Naive thymus-derived CD4-positive, alpha-beta T cell (primary cell): Measurements from ENCODE around the gene LRRC52. TPM values are rescaled to one million over a fixed set of nuclear protein-coding genes. Genes with fewer than 3 reads are reported as not detected.

Experiments
- ATAC-seq: fragments of 150-1000 bp; cut with Tn5 transposase; 2 replicates; pipeline ENCODE4 v1.10.0; 2021; ENCODE audit warnings: mild to moderate bottlenecking, moderate library complexity
- CTCF ChIA-PET: fragments of 350-600 bp; sonication (Branson Sonifier 250); formaldehyde crosslinking; loops from one replicate; lab custom pipeline; 2021; ENCODE audit warnings: antibody characterized with exemption; lab: Charles Lee
- POLR2A ChIA-PET: fragments of 350-600 bp; sonication (Branson Sonifier 250); formaldehyde crosslinking; loops from one replicate; lab custom pipeline; 2021; ENCODE audit warnings: antibody characterized with exemption, inconsistent platforms; lab: Charles Lee
- DNase-seq, 9 donors: peaks; one replicate each; pipeline versions ENCODE4 v3.0.0 to v3.0.0-alpha.2; 2020 to 2022; ENCODE audit warnings: mixed read lengths in 1 of 9
- H3K27ac ChIP-seq: one replicate; pipeline ENCODE4 v1.7.0; 2013; ENCODE audit warnings: mild to moderate bottlenecking, low read depth, low read length, moderate library complexity
- H3K27me3 ChIP-seq, 2 donors: one replicate each; pipeline ENCODE4 v1.7.0; 2013; ENCODE audit warnings: low read length in 2 of 2, mild to moderate bottlenecking in 2 of 2, moderate library complexity in 2 of 2; ENCODE audit not compliant: control insufficient read depth in 2 of 2, insufficient read depth in 2 of 2
- H3K36me3 ChIP-seq, 3 experiments: 1 replicate in 2 of 3; 2 replicates in 1 of 3; pipeline ENCODE4 v1.7.0; 2013; ENCODE audit warnings: low read length in 3 of 3, mild to moderate bottlenecking in 3 of 3, moderate library complexity in 1 of 3; ENCODE audit not compliant: insufficient read depth in 3 of 3, control insufficient read depth in 2 of 3
- H3K4me1 ChIP-seq, 2 donors: one replicate each; pipeline ENCODE4 v1.7.0; 2013; ENCODE audit warnings: low read length in 2 of 2, mild to moderate bottlenecking in 2 of 2, moderate library complexity in 1 of 2; ENCODE audit not compliant: control insufficient read depth in 2 of 2, insufficient read depth in 2 of 2
- H3K4me3 ChIP-seq: 2 replicates; pipeline ENCODE4 v1.7.0; 2013; ENCODE audit warnings: mild to moderate bottlenecking, low read length
- H3K9me3 ChIP-seq, 3 experiments: 1 replicate in 2 of 3; 2 replicates in 1 of 3; pipeline ENCODE4 v1.7.0; 2013; ENCODE audit warnings: low read length in 3 of 3; ENCODE audit not compliant: control insufficient read depth in 2 of 3
- H3K27ac Mint-ChIP-seq, 9 donors: one replicate each; pipeline ENCODE4 v1.8.0; 2020 to 2022; ENCODE audit warnings: mixed read lengths in 9 of 9, mild to moderate bottlenecking in 8 of 9, moderate library complexity in 5 of 9, inconsistent platforms in 2 of 9
- H3K27me3 Mint-ChIP-seq, 5 donors: one replicate each; pipeline ENCODE4 v1.8.0; 2021 to 2022; ENCODE audit warnings: mixed read lengths in 5 of 5, mild to moderate bottlenecking in 1 of 5
- H3K36me3 Mint-ChIP-seq, 5 donors: one replicate each; pipeline ENCODE4 v1.8.0; 2020 to 2022; ENCODE audit warnings: mixed read lengths in 5 of 5, mild to moderate bottlenecking in 3 of 5, inconsistent platforms in 1 of 5
- H3K4me1 Mint-ChIP-seq, 7 donors: one replicate each; pipeline ENCODE4 v1.8.0; 2020 to 2022; ENCODE audit warnings: mixed read lengths in 7 of 7, mild to moderate bottlenecking in 3 of 7, inconsistent platforms in 1 of 7
- H3K4me3 Mint-ChIP-seq, 10 donors: one replicate each; pipeline ENCODE4 v1.8.0; 2020 to 2022; ENCODE audit warnings: mild to moderate bottlenecking in 10 of 10, mixed read lengths in 10 of 10, moderate library complexity in 6 of 10, inconsistent platforms in 2 of 10
- H3K9me3 Mint-ChIP-seq, 11 donors: one replicate each; pipeline ENCODE4 v1.8.0; 2020 to 2022; ENCODE audit warnings: mixed read lengths in 11 of 11, mild to moderate bottlenecking in 4 of 11, inconsistent platforms in 1 of 11, moderate library complexity in 1 of 11
- intact Hi-C, 2 donors: fragments of 100-400 bp; cut with micrococcal nuclease; formaldehyde crosslinking; loops; one replicate each; pipeline ENCODE4 v1.15.1; 2023
- polyA plus RNA-seq, 2 donors: library from polyadenylated mRNA; unstranded; fragments of 300-500 nt; fragmentation: Illumina TruSeq; gene quantifications; one replicate each; pipeline ENCODE4 v1.2.3, GENCODE V29; 2021
- total RNA-seq, 6 experiments: library from RNA in 5 of 6; stranded (reverse) in 5 of 6; gene quantifications; 1 replicate in 5 of 6; 2 replicates in 1 of 6; pipeline ENCODE4 v1.2.3 and lab custom pipeline; 2021 to 2026

The LRRC52 gene
- total and polyA plus RNA-seq, 7 experiments from 2014 or later = not detected

DNA sequence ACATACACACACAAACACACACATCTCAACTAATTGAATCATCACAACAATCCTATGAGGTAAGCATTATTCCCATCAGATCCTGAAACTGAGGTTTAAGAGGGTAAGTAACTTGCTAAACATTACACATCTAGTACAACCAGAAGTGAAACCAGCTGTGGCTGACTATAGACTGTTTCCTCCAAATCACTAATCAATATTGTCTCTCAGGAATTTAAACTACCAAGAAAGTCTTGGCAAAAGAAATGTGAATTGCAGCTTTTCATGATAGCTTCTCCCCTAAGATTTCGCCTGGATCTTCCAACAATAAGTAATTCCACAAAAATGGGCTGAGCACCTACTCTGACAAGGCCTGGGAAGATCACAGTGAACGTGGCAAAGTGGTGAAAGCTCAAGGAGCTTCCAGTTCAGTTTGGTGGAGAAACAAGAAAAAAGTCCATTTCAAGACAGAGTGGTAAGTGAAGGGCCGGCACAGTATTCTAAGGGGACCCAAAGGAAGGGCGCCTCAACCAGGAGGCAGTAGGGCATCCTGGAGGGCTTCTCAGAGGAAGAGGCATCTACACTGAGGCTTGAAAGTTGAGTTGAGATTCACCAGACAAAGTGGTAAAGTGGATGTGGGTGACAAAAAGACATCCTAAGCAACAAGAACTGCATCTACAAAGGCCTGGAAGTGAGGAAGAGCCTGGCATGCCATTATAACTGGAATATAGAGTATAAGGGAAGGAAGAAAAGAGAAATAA is 22.1 kb downstream of the LRRC52 start:
- CTCF ChIA-PET = no interaction called here
- Mint-ChIP-seq H3K4me1 (no peaks in the 10 kb centered on the region), H3K4me3 (no peak overlapping the region), H3K27me3 (peaks cover 25 to 50% (median 34%) of the 10 kb centered on the region in 5 donors), H3K27ac (no peak overlapping the region), H3K9me3 (peaks cover 0 to 2% (median 0%) of the 10 kb centered on the region in 11 donors), H3K36me3 (no peaks in the 10 kb centered on the region)
- Histone ChIP-seq H3K27me3 (no peaks in the 10 kb centered on the region), H3K27ac (no peak overlapping the region), H3K9me3 (no peaks in the 10 kb centered on the region), H3K4me3 (no peak overlapping the region), H3K36me3 (no peaks in the 10 kb centered on the region), H3K4me1 (no peaks in the 10 kb centered on the region)
- intact Hi-C loops = no loop called here
- no peak for DNase-seq
- no peak for ATAC-seq
- POLR2A ChIA-PET = no interaction called here

DNA sequence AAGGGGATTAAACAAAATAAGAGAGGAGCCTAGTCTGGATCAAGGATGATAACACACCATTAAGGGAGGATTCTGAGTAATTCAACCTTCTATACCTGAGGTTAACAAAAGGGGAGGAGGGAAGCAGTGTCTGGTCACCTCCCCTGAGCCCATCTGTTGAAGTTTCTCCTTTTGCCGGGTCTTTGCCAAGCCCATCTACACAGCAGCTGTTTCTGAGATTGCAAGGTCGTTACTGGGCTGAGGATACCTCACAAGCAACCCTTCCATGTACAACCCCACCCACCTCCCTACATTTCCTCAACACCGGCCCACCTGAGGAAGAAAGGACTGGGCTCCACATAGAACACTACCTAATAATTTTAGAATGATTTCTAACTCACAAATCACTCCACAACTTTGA is 26.3 kb downstream of the LRRC52 start:
- Mint-ChIP-seq H3K27ac (no peak overlapping the region), H3K9me3 (peaks cover 0 to 2% (median 0%) of the 10 kb centered on the region in 11 donors), H3K4me1 (no peaks in the 10 kb centered on the region), H3K36me3 (no peaks in the 10 kb centered on the region), H3K4me3 (no peak overlapping the region), H3K27me3 (peaks cover 20 to 50% (median 29%) of the 10 kb centered on the region in 5 donors)
- POLR2A ChIA-PET = no interaction called here
- H3K27me3 ChIP-seq = no peaks in the 10 kb centered on the region
- CTCF ChIA-PET = interaction anchor here (0.6 kb wide), 1 partner anchor 15 kb away, joined by 3 read pairs; no protein-coding TSS in a partner anchor
- intact Hi-C loops = no loop called here
- DNase-seq (no peak), ATAC-seq (no peak)
- H3K4me1 ChIP-seq = no peaks in the 10 kb centered on the region
- H3K4me3 ChIP-seq = no peak overlapping the region
- no peaks in the 10 kb centered on the region for H3K9me3 ChIP-seq
- no peak overlapping the region for H3K27ac ChIP-seq
- no peaks in the 10 kb centered on the region for H3K36me3 ChIP-seq

DNA sequence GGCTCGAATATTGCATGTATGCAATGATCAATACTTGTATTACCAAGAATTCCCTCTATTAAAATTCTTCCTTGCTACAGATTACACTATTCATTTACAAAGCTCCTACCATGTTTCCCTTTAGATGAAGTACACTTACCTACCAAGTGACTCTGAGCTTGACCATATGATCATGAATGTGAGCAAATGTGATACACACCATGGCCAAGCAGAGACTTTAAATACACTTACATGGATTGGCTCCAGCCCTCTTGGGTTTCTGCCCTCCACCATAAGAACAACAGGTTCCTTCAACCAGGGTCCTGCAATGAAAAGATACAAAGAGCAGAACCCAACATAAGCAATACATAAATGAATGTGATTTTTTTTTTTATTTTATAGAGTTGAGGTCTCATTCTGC is 30.0 kb downstream of the LRRC52 start:
- Histone ChIP-seq H3K27me3 (peaks cover 0 to 5% of the 10 kb centered on the region in 2 donors), H3K9me3 (no peaks in the 10 kb centered on the region), H3K4me3 (no peak overlapping the region), H3K36me3 (no peaks in the 10 kb centered on the region), H3K27ac (no peak overlapping the region), H3K4me1 (no peaks in the 10 kb centered on the region)
- Mint-ChIP-seq H3K4me1 (no peaks in the 10 kb centered on the region), H3K9me3 (no peaks in the 10 kb centered on the region), H3K4me3 (no peak overlapping the region), H3K27ac (no peak overlapping the region), H3K36me3 (no peaks in the 10 kb centered on the region), H3K27me3 (peaks cover 6 to 57% (median 26%) of the 10 kb centered on the region in 5 donors)
- DNase-seq (no peak), ATAC-seq (no peak)
- ChIA-PET POLR2A (no interaction called here), CTCF (no interaction called here)
- intact Hi-C loops = no loop called here

DNA sequence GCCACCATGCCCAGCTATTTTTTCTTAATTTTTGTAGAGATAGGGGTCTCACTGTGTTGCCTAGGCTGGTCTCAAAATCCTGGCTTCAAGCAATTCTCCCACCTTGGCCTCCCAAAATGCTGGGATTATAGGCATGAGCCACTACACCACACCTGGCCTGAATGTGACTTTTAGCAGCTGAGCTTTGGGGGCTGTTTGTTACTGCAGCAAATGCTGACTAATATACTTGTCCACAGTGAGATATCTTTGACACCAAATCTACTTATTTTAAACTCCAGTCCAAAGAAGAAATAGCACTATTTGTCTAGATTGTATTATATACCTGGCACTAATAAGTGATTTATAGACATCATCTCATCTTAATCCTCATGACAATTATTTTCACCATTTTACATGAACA is 30.5 kb downstream of the LRRC52 start:
- H3K9me3 ChIP-seq = no peaks in the 10 kb centered on the region
- ATAC-seq = no peak
- H3K27ac ChIP-seq = no peak overlapping the region
- H3K4me3 ChIP-seq = no peak overlapping the region
- no peak for DNase-seq
- no peaks in the 10 kb centered on the region for H3K4me1 ChIP-seq
- Mint-ChIP-seq H3K4me1 (no peaks in the 10 kb centered on the region), H3K4me3 (no peak overlapping the region), H3K27me3 (peaks cover 6 to 59% (median 26%) of the 10 kb centered on the region in 5 donors), H3K27ac (no peak overlapping the region), H3K36me3 (no peaks in the 10 kb centered on the region), H3K9me3 (no peaks in the 10 kb centered on the region)
- H3K27me3 ChIP-seq = peaks cover 0 to 5% of the 10 kb centered on the region in 2 donors
- no peaks in the 10 kb centered on the region for H3K36me3 ChIP-seq
- ChIA-PET POLR2A (no interaction called here), CTCF (no interaction called here)
- intact Hi-C loops = no loop called here

DNA sequence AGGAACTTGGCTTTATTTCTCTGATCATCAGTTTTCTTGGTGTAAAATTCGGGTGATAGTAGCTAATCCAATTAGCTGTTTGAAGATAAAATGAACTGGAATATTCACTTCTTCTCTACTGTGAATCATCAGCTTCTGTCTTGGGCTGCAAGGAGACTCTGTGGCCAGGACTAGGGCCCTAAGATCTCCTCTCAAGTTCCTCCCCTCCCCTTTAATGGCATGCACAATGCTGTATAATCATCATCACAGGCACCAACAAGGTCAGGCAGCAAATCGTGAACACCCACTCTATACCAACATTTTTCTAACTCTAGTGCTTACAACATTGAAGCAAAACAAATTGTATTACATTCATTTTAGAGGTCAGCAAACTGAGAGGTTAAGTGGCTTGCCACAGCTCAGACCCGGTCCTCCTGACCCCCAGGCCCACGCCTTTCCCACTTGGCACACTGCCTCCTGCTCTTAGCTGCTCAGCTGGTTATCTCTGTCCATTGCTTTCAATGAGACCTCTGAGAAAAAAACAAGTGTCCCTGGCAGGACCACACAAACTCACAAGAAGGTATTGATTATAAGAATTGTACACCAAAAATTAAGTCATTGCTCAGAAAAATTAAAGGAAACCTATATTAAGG is 31.8 kb downstream of the LRRC52 start:
- Mint-ChIP-seq H3K36me3 (no peaks in the 10 kb centered on the region), H3K27ac (no peak overlapping the region), H3K4me1 (no peaks in the 10 kb centered on the region), H3K27me3 (peaks cover 3 to 56% (median 26%) of the 10 kb centered on the region in 5 donors), H3K4me3 (no peak overlapping the region), H3K9me3 (no peaks in the 10 kb centered on the region)
- Histone ChIP-seq H3K4me1 (no peaks in the 10 kb centered on the region), H3K27me3 (peaks cover 0 to 5% of the 10 kb centered on the region in 2 donors), H3K36me3 (no peaks in the 10 kb centered on the region), H3K4me3 (no peak overlapping the region), H3K9me3 (no peaks in the 10 kb centered on the region), H3K27ac (no peak overlapping the region)
- ChIA-PET CTCF (no interaction called here), POLR2A (no interaction called here)
- DNase-seq = no peak
- no peak for ATAC-seq
- intact Hi-C loops = no loop called here

DNA sequence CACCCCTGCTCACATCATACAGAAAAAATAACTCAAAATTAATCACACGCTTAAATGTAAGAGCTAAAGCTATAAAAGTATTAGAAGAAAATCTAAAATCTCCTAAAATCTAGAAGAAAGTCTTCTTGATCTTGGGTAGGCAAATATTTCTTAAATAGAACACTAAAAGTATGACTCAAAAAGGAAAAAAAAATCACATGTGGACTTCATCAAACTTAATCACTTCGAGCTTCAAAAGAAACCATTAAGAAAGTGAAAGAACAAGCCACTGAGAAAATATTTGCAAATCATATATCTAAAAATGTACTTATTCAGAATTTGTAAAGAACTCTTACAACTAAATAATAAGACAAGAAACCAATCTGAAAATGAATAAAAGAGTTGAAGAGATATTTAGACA is 32.7 kb downstream of the LRRC52 start:
- H3K4me3 ChIP-seq = no peak overlapping the region
- intact Hi-C loops = no loop called here
- ATAC-seq (no peak), DNase-seq (no peak)
- H3K27me3 Mint-ChIP-seq = peaks cover 0 to 51% (median 26%) of the 10 kb centered on the region in 5 donors
- peaks cover 0 to 5% of the 10 kb centered on the region in 2 donors for H3K27me3 ChIP-seq
- no peaks in the 10 kb centered on the region for H3K36me3 ChIP-seq
- H3K4me3 Mint-ChIP-seq = no peak overlapping the region
- H3K9me3 ChIP-seq = no peaks in the 10 kb centered on the region
- no peaks in the 10 kb centered on the region for H3K9me3 Mint-ChIP-seq
- POLR2A ChIA-PET = no interaction called here
- CTCF ChIA-PET = no interaction called here
- H3K4me1 Mint-ChIP-seq = no peaks in the 10 kb centered on the region
- no peak overlapping the region for H3K27ac ChIP-seq
- H3K36me3 Mint-ChIP-seq = no peaks in the 10 kb centered on the region
- no peaks in the 10 kb centered on the region for H3K4me1 ChIP-seq
- no peak overlapping the region for H3K27ac Mint-ChIP-seq

DNA sequence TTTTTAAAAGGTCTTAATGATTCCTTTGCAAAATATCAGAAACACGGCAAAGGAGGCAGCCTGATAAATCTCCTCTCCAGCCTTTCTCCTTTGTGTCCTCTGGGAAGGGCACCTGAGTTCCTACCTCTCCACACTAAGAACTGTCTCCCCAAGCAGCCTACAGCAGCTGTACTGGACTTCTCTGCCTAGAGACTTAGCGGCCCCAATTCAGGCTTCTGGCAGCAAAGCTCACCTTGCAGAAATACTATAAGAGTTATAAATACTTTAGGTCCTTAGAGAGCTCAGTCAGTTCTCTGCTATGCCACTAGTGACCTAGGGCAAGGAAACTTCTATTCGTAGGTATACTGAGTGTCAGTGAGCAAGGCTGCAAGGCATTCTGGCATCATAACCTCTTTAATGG is 33.9 kb downstream of the LRRC52 start:
- Histone ChIP-seq H3K4me3 (no peak overlapping the region), H3K36me3 (no peaks in the 10 kb centered on the region), H3K4me1 (no peaks in the 10 kb centered on the region), H3K27me3 (peaks cover 0 to 5% of the 10 kb centered on the region in 2 donors), H3K27ac (no peak overlapping the region), H3K9me3 (no peaks in the 10 kb centered on the region)
- Mint-ChIP-seq H3K27ac (no peak overlapping the region), H3K9me3 (no peaks in the 10 kb centered on the region), H3K36me3 (no peaks in the 10 kb centered on the region), H3K27me3 (peaks cover 0 to 47% (median 24%) of the 10 kb centered on the region in 5 donors), H3K4me1 (no peaks in the 10 kb centered on the region), H3K4me3 (no peak overlapping the region)
- ATAC-seq (no peak), DNase-seq (no peak)
- intact Hi-C loops = no loop called here
- CTCF ChIA-PET = no interaction called here
- POLR2A ChIA-PET = no interaction called here
